GM18502 (cell line): ENCODE measurements around the gene HCLS1.
"Not testable (repeated sequence)": the region's sequence is repeated elsewhere in the genome, so short reads cannot be mapped to it uniquely, and the experiment has no call there.

Experiments
- ATAC-seq: cut with Tn5 transposase; IDR thresholded peaks from one replicate; pipeline ENCODE4 v1.9.1; 2021; ENCODE audit warnings: mild to moderate bottlenecking; ENCODE audit not compliant: unreplicated experiment, poor library complexity

HCLS1 gene

GRCh38 chr3:121601212-121601812, 59.4 kb downstream of the HCLS1 start:
- no peak for ATAC-seq

- ATAC-seq, result not testable (repeated sequence)
Observed at GRCh38 chr3:121599900-121600299, 60.8 kb downstream of the HCLS1 start.

DNA sequence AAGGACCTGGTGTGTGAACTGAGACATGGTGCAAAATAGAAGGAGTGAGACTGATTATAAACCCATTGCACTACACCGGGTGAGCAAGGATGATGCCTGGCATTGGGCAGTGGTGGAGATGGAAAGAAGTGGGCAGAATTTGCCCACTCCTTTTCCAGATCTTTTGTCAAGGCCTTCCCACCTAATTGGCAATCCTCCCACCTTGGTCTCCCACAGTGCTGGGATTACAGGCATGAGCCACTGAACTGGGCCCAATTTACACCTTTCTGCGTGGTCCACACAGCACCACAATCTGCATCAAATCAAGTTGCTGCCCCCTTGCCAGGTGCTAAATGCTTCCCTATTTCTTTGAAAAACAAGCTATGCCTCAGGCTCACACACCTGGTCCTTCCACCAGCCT, 62.1 kb downstream of the HCLS1 start:
- ATAC-seq, result no peak

DNA sequence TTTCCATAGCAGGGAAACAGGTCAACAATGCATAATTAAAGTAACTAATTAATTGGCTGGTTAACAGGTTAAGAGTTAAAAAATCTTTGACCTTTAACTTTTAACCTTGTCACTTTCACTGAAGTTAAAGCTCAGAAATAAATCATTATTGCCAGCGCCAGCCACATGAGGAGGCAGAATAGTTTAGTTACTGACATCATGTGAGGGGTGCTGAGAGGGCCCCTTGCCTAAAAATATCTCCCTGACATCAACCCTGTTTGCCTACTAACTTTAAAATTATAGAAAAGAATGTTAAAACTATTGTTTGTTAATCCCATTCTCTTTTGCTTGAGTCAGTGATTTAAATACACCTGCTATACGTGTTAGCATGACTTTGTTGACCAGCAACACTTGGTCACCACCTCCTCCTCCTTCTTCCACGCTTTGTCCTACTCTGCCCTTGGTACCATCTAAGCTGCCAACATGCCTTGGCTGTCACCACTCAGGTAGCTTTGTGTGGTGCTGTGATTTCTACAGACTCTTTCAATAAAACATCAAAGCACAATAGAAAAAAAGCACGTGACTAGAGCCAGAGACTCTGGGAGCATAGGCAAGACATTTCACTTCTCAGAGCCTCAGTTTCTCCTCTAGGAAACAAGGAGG, 64.8 kb downstream of the HCLS1 start:
- no peak for ATAC-seq

DNA sequence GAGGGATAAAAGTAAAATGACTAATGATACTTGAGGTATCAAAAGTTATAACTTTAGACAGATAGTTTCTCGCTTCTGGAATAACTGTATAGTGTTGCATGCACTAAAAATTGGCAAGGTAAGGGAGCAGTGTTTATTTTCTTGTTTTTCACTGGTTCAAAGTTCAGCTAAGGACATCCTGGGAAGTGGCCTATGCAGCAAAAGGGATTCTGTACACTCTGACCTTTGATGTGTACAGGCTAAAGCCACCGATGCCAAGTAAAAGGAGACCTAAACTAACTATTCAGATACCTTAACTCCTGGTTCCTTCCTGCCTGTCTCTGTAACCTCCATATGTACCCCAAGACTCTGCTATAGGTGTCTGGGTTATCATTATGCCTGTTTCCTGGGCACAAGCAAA, 65.9 kb downstream of the HCLS1 start:
- ATAC-seq, result no peak

- ATAC-seq, result not testable (repeated sequence)
Observed at GRCh38 chr3:121593806-121594205, 66.9 kb downstream of the HCLS1 start.

DNA sequence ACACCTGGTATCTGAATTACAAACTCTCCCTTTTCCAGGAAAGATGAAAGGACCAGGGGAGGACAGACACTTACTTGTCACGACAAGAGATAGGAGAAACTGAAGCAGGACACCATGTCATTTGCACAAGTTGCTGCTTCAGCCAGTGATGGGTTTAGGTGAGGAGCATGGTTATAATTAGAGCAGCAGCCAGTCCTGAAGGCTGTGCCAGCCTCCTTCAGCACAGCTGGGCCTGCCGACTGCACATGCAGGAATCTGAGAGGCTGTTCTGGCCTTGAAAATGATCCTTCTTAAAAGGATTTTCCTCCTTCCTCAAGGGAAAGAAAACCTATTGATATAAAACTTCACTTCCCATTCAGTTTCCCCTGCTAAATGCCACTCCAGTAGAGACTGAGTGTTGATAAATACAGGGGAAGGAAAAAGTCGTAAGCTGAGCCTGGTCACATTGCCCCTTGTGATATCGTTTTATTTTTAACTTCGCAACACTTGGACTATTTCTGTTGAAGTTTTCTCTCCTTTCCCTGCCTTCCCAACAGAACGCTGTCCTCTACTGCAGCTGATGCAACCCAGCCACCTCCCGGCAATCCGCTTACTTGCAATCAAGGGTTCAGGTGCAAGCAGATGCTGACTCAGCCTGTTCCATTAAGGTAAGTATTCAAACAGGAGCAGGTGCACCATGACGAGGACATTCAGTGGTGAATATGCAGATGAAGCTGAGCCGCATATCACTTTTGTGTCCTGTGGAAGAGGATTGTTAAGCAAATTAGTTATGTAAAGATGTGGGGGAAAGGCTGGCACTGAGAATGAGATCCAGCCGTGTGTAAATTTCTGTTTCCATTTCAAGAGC, 67.6 kb downstream of the HCLS1 start, which contains the start of gene FBXO40:
Gene FBXO40, plus strand, starts transcription at position 524 of the 847 bp plus-strand sequence. CDS start 27,197 bp downstream, outside the sequence.
- no peak for ATAC-seq

DNA sequence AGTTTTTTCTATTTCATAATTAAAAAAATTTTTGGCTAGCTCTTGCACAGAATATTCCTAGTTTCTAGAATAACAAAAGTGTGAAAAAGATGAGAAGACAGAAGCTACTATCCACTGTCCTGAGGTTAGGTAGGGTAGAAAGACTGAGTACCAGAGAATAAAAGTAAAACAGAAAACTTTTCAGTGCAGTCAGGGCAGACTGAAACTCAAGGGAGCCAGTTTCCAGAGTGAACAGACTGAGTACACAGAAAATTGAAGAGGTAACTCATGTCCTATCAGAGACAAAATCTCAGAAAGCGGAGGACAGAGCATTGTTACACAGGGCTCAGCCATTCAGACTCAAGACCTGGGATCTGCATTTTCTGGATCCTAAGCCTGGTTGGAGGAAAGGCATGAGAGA, 76.3 kb downstream of the HCLS1 start:
- ATAC-seq, result no peak

DNA sequence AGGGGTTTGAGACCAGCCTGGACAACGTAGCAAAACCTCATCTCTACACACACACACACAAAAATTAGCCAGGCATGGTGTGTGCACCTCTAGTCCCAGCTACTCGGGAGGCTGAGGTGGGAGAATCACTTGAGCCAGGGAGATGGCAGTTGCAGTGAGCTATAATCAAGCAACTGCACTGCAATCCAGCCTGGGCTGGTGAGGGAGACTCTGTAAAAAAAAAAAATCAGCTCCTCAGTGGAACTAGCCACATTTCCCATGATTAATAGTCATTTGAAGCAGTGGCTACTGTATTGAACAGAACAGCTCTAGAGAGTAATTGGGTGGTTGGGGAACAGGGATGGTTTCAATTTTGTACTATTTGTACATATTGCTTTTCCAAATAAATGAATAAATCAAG, 79.0 kb downstream of the HCLS1 start:
- no peak for ATAC-seq
